Neural cell (in vitro differentiated cells): ENCODE results near the gene JPH2.

ENCODE experiments used
- EP300 ChIP-seq: fragments of 450-650 bp; conservative IDR thresholded peaks from 2 replicates; pipeline ENCODE4 v1.6.1; 2014; ENCODE audit warnings: antibody characterized with exemption, mild to moderate bottlenecking, moderate library complexity; ENCODE audit not compliant: poor library complexity, severe bottlenecking
- POLR2AphosphoS5 ChIP-seq: IDR thresholded peaks from 2 replicates; pipeline ENCODE4 v1.6.1; 2012
- TF ChIP-seq, protein P1 (sequence below): fragments of 450-650 bp; IDR thresholded peaks from 2 replicates; pipeline ENCODE4 v1.5.1; 2014; ENCODE audit warnings: antibody characterized with exemption, mild to moderate bottlenecking, moderate library complexity; ENCODE audit not compliant: poor library complexity, severe bottlenecking

DNA sequence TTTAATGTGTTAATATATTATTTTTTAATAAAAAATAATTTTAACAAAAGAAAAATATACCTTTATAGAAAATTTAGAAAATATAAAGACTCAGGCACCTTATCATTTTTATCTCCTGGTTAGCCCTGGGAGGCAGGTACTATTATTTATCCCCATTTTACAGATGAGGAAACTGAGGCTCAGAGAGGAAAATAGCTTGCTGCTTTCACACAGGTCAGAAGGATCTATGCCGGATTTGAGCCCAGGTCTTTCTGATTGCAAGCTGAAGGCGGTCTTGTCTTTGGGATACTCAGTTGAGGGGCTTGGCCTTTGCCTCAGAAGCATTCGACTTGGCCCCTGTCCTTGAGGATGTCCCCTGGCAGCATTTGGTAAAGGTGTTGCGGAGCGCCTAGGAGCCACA is 35.0 kb upstream of the JPH2 start:
- TF ChIP-seq, protein P1, sequence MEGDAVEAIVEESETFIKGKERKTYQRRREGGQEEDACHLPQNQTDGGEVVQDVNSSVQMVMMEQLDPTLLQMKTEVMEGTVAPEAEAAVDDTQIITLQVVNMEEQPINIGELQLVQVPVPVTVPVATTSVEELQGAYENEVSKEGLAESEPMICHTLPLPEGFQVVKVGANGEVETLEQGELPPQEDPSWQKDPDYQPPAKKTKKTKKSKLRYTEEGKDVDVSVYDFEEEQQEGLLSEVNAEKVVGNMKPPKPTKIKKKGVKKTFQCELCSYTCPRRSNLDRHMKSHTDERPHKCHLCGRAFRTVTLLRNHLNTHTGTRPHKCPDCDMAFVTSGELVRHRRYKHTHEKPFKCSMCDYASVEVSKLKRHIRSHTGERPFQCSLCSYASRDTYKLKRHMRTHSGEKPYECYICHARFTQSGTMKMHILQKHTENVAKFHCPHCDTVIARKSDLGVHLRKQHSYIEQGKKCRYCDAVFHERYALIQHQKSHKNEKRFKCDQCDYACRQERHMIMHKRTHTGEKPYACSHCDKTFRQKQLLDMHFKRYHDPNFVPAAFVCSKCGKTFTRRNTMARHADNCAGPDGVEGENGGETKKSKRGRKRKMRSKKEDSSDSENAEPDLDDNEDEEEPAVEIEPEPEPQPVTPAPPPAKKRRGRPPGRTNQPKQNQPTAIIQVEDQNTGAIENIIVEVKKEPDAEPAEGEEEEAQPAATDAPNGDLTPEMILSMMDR, result no peak
- no peak for TF ChIP-seq EP300
- TF ChIP-seq POLR2AphosphoS5, result no peak
